ENCODE measurements around the gene CCDC152.

Gene CCDC152

DNA sequence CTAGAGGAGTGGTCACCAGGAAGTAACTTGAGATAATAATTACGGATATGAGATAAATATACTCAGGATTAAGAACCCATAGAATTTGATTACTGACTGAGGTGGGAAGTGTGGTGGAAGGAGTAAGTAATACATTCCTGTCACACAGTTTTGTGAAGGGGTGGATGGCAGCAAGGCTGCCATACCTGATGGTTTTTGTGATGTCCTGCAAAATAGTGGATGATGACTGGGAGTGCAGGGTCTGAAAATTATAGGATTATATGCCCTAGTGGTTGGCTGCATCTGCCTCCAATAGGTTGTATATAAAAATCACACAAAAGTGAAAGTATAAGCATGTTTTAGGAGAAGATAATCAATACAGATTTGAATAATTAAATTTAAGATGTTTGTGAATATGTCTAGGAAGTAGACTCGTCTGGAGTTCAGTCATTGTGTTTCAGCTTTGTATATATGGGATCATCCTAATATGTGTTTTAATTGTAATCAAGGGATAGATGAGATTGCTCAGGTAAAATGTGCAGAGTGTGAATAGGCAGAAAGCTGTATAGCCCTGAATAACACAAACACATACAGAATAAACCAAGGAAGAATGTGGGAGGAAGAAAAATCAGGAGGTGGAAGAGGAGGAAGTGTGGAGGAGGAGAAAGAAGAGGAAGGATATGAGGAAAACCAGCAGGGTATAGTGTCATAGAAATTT, 49.5 kb downstream of the CCDC152 start:
- TF ChIP-seq, protein P1, sequence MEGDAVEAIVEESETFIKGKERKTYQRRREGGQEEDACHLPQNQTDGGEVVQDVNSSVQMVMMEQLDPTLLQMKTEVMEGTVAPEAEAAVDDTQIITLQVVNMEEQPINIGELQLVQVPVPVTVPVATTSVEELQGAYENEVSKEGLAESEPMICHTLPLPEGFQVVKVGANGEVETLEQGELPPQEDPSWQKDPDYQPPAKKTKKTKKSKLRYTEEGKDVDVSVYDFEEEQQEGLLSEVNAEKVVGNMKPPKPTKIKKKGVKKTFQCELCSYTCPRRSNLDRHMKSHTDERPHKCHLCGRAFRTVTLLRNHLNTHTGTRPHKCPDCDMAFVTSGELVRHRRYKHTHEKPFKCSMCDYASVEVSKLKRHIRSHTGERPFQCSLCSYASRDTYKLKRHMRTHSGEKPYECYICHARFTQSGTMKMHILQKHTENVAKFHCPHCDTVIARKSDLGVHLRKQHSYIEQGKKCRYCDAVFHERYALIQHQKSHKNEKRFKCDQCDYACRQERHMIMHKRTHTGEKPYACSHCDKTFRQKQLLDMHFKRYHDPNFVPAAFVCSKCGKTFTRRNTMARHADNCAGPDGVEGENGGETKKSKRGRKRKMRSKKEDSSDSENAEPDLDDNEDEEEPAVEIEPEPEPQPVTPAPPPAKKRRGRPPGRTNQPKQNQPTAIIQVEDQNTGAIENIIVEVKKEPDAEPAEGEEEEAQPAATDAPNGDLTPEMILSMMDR (IDR thresholded peaks at IDR 0.05; ENCODE audit: low read depth, low read length, missing control alignments) = no peak
- no peak for DNase-seq (ENCODE audit: low read depth)

DNA sequence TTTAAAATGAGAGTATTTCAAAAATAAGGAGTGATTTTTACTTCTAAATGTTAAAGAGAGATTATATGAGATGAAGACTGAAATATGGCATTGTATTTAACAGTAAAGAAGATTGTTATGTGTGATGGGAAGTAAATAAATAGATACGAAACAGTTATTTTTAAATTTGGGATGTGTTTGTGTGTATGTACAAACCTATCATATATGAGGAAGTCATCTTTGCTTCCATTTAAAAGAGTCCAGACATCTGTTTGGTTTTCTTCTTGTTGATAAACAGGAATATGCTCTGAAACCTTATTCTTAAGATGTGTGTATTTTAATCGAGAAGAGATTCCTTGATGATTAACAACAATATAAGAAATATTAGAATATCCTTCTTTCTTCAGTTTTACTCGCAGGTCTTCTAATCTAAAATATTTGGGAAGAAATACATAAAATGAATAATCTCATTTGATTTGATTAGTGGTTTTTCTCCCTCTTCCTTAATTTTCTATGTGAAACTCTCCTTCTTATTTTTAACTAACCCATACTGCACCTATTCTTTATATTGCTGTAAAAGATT, 50.2 kb downstream of the CCDC152 start:
- TF ChIP-seq, protein P1 (IDR thresholded peaks at IDR 0.05; ENCODE audit: low read depth, low read length, missing control alignments) = no peak
- no peak overlapping the region for H3K4me3 ChIP-seq (ENCODE audit: low read depth, low read length)

More for the DNA sequence above, 49.5 kb downstream of the CCDC152 start:
- no peak overlapping the region for H3K4me3 ChIP-seq (ENCODE audit: low read depth, low read length)

DNA sequence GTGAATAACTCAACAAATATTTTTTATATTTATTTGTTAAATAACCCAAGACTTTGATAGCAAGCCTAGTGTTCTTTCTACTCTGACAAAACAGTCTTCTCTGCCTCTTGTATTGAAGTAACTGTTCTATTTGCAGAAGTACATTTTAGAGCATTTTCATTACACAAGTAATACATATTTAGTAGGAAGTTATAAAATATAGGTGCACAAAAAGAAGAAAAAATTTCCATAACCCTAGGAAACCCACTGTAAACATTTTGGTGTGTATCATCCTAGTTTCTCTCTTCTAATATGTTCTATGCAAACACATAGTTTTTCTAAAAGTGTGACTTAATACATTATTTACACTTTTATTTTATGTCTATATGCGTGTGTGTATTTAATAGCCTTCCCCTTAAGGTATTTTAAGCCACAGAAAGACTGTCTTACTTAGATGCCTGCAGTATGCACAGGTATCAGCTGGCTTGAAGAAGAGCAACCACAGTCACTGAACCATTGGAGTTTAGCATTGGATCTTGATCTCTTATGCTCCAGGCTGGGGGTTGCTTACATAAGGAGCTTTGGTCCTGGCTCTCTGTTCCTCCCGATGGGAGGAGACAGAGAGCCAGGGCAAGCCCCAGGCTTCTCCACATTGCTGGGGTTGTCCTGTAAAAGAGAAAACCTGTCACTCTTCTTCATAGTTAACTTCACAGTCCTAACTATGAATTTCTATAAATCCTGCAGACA, 51.3 kb downstream of the CCDC152 start:
- no peak overlapping the region for H3K4me3 ChIP-seq (ENCODE audit: low read depth, low read length)
- TF ChIP-seq, protein P1 (IDR thresholded peaks at IDR 0.05; ENCODE audit: low read depth, low read length, missing control alignments) = no peak
- DNase-seq (ENCODE audit: low read depth) = no peak

More for the DNA sequence above, 50.2 kb downstream of the CCDC152 start:
- DNase-seq (ENCODE audit: low read depth) = no peak

DNA sequence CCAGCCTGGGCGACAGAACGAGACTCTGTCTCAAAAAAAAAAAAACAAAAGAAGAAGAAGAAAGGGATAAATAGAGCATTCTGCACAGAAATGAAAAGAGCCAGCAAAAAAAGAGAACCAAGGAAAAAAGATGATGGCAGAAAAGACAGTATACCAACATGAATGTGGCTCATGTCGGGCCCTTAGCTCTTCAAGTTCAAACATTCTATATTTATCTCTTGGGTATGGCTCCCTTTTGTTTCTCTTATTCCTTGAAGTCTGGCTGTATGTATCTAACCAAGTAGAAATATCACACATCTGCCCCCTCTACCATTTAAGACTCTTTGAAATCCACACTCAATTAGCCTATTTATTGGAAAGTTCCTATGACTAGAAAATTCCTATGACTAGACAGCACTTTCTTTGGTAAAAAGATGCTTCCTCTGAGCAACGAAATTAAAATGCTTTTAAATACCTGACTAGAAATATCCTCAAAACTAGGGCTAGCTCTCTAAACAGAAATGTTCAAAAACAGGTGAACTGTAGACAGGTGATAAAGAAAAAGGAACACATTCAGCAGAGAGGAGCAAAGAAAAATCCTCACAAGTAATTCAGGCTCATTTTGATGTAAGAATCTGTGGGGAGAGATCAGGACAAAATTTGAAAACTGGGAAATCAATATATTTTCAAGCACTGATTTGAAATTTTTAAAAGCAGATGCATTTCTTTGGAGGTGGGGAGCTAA, 52.4 kb downstream of the CCDC152 start:
- TF ChIP-seq, protein P1 (IDR thresholded peaks at IDR 0.05; ENCODE audit: low read depth, low read length, missing control alignments) = no peak
- DNase-seq (ENCODE audit: low read depth) = no peak
- no peak overlapping the region for H3K4me3 ChIP-seq (ENCODE audit: low read depth, low read length)

DNA sequence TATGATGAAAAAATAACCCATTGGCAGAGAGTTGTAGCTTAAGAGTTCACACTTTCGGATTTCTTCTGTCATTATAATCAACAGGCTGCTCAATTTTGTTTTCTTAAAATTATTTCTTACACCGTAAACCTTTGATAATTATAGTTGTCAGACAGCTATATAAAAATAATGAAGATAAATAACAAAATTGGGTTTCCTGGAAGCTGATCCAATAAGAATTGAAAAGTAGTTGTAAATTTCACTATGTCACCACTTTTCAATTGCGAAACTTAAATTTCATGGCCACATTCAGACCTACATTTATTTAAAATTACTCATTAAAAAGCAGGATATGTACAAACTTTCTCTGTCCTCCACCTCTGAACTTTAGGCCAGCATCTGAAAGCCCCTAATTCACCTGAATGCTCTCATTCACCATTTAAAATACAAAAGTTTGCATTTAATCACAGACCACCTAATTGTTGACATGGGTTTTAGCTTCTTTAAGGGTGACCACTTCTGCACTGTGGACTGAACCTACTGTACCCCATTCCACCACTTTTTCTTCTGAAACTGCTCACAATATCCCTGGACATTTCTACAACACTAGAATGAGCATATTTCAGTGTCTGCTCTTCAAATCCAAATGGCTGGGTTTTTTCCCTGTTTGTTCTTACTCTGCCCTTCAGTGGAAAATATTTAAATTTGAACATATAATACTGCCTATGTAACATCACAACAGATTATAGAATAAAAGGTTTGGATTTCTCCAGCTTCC, 54.4 kb downstream of the CCDC152 start:
- TF ChIP-seq, protein P1 (IDR thresholded peaks at IDR 0.05; ENCODE audit: low read depth, low read length, missing control alignments) = no peak

More for the DNA sequence above, 54.4 kb downstream of the CCDC152 start:
- no peak for DNase-seq (ENCODE audit: low read depth)
- no peak overlapping the region for H3K4me3 ChIP-seq (ENCODE audit: low read depth, low read length)

Data from GM12864 (cell line).